GM19238 (cell line): ENCODE measurements around the gene CFAP141.
A peak's percentile ranks its signal among the peaks of the same experiment; 100 is the strongest.

Experiments
- DNase-seq: peaks from one replicate; pipeline ENCODE4 v3.0.0; 2011; ENCODE audit warnings: low spot score; ENCODE audit not compliant: insufficient read length

The CFAP141 gene

DNA sequence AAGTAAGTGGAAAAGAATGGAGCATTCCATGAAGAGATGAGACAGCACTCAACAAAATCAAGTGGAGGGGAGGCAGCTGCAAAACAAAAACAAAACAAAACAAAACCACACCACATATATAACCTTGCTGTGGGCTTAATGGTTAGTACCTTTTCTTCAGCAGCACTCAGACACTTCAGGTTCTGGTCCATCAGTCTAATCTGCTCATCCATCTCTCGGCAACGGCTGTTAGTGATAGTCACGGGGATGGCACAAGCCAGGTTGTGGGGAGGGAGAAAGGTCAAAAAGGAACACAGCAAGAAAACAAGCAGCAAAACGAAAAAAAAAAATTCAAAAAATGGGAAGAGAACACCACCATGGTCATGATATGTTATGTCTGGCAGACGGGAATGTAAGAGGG is 34.3 kb downstream of the CFAP141 start:
- no peak for DNase-seq

DNA sequence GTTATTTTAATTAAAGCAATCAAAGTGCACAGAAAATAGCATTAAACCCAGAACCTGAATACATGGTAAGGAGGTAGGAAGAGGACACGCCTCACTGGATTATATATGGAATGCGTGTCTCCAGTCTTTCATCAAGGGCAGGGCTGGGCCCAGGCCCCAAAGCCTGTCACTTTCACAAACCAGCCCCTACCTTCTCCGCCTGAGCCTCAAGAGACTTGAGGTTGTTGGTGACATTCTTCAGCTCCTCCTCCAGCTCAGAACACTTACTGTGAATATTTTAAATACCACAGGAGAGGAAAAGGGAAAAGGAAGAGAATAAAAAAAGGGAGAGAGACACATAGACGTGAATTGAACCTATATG is 34.9 kb downstream of the CFAP141 start:
- no peak for DNase-seq

DNA sequence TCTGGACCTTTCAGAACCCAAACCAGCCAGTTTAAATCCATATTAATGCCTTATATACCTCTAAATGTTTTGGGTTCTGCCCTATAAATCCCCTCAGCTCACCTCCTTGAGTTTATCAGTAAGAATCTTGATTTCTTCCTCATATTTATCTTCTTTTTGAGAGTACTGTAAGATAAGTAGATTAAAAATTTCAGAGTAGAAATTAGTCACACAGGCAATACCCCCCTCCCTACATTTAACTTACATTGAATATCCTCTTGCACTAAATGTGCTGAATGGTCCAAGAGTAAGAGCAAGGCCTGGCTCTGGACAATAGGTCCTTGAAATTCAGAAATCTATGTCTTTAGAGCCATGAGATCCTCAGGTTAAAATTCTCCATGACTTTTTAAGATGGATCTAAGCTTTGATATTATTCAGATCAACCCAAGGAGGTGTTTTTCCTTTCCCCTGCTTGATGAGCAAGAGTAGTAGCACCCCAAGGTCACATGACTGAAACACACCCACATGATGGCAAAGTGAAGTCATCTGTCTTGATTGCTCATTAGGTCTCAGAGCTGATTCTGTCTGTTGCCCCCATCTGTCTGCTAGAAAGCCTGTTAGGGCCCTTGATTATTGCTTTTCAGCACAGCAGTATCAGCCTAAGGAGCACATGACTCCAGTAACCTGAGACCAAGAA is 35.4 kb downstream of the CFAP141 start:
- DNase-seq: no peak

DNA sequence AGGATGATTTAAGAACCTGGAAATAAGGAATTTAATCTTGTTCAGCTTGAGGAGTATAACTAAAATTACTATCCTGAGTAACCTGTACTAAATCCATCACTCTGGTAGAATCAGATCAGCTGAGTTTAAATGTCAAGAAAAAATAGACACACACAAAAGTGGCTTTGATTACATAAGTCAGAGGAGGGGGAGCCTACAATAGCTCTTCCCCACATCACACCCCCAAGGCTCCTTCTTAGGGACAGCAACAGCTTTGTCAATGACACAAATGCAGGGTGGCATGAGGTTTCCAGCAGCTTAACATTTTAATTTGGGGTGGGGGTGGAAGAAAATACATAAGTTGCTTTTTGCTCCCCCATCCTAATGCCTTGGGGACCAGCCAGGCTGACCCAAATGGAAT is 38.7 kb downstream of the CFAP141 start:
- DNase-seq: no peak

DNA sequence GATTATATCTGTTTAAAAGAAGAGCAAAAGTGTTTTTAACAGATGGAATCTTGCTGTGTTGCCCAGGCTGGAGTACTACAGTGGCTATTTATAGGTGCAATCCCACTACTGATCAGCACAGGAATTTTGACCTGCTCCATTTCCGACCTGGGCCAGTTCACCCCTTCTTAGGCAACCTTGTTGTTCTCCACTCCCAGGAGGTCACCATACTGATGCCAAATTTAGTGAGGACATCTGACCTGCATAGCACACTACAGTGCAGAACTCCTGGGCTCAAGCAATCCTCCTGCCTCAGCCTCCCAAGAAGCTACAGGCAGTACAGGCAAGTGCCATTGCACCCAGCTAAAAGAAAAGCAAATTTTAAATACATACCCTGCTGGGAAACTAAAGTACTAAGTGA is 39.9 kb downstream of the CFAP141 start:
- DNase-seq: no peak

DNA sequence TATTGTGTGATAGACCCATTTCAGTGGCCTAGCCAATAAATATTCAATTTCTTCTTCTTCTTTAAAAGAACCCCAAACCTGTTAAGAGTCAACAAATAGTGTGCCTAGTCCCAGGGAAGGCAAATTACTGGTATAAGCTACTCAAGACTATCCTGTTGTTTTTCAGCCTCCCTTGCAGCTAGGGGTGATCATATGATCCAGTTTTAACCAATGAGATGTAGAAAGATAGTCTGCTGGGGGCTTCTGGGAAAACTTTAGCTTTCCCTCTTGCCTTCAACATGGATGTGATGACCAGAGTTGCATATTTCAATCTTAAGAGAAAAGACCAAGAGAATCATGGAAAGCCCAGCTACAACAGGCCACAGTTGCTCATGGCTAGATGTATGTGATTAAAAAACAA is 46.6 kb downstream of the CFAP141 start:
- no peak for DNase-seq

DNA sequence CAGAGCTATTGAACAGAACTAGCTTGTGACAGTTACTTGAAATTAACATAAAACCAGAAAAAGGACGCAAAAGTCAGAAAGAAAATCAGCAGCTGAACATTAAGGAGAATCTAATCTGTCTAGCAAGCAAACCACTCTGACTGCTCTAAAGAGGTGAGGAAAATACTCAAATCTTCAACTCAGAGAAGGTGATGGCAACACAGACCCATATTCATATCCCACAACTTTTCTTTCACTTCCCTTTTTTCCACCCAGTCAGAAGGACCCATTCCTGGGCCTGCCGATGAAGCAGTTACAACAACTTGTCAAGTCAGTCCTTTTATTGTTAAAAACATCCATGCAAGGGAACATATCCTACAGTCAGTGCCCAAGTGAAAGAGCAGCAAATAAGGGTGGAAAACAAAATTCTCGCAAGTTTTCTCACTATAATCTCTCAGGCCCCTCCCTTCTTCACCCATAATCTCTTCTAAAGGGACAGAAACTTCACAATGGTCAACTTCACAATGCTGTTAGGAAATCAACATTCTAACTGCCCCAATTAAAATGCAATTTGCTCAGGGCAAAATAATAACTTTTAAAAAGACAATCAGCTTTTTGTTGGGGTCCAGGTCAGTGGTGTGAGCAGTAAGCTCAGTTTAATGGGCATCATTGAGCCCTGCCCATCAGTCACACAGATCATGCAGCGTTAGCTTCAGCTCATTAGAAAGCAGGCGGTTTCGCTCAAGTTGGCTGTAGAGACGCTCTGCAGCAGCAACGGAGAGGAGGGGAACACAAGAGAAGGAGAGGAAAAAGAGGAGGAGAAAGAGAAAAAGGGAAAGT is 47.6 kb downstream of the CFAP141 start:
- no peak for DNase-seq

DNA sequence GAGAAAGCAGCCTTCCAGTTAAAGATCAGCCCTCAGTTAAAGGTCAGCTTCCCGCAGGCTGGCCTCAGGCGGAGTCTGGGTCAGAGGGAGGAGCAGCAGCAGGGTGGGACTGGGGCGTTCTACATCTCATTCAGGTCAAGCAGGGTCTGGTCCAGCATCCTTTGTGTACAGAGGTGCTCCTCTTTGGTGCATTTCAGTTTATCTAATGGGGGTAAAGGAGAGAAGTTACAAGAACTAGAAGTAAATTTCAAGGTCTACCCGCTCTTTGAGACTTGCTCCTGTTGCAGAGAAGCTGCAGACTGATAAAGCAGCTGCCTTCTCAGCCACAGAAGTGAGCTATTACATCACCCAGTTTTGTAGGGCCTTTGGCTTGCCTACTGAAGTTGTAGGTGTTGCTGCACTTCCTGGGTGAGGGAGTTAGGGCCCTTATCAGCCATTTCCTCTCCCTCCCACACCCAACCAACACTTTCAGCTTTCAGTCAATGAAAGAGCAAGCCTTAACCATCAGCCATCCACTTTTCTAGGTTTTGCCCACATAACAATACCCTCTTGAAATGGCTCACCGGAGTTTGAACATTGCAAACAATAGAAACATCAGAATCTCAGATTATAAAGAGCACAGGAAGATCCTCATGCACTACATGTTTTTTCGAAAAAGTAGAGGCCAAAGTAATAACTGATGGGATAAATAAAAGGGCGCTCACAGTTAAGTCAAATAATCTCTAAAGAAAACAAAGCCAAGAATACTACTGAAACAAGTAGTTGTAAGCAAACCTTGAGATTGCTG is 48.4 kb downstream of the CFAP141 start:
- DNase-seq: peak; percentile 44

DNA sequence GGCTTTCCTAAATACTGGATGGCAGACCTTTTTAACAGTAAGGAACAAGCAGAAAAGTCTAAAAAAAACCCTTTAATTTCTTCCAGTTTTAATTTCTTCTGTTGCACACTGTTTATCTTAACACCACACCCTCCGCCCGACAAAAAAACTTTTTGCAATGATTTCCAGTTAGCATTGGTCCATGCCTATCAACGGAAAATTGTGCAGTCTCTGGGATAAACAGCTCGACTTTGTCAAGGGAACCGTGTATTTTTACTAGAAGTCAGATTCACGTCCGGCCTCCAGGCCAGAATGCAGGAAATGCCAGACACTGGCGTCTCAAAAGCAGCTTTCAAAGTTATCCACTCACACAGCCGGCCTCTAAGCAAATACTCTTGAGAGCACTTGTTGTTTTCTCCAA is 50.9 kb downstream of the CFAP141 start:
- no peak for DNase-seq

DNA sequence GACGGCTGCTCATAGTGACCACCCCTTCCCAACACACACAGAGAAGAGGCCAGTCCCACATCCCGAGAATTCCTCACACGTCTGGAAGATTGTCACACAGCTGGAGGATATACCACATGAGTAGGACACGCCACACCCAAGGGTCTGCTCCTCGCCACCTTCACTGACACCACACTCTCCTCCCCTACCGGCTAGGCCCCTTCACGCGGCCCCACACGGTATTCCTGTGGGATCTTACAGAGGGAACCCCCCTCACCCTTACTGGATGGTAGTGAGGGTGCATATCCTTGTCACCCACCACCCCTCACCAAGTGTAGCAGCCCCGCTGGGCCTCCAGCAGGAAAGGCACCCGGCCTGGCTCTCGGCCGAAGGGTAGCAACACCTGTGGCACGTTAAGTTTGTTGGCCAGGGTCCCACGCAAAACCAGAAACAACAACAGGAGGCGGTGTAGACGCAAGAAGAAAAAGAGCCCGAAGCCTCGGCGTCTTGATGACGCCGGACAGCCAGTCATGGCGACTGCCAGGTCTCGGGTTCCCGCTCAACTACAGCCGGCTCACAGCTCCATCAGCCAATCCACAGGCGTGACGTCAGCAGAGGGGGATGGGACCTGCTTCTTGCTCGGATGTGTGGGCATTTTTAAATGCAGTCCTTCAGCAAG is 51.5 kb downstream of the CFAP141 start, which contains the start of gene NUP210L:
TSS of gene NUP210L (minus strand) at position 540 of the 658 bp plus-strand sequence.
- no peak for DNase-seq

DNA sequence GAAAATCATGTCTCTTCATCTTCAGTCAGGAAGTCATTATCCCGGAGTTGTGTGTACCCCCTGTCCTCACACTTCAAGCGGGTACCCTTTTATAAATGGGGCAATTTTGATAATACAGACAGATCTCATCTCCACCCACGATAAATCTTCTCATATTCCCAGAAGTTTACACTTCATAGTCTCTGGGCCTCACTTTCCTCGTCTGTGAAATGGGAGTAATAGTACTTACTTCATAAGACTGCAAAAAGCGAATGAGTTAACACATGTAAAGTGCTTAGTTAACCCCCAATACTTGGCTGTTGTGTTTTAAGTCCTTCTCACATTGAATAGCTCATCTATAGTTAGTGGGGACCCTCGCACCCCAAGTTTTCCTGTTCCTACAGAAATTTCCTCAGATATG is 52.1 kb downstream of the CFAP141 start:
- no peak for DNase-seq

DNA sequence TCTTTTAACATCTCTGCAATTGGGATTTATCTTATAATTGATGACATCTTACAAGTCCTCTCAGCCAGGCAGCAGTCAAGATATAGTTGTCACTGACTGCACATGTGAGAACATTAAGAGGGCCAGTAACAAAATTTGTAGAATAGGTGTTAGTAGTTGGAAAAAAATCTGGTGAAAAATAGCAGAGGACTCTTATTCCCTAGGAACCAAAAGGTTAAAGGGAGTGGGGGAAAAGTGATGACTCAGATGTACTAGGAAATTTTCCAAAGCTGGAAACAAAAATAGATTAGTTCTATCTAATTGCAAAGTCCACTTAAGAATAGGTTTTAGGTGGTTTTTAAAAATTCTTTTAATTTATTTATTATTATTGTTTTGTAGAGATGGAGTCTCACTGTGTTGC is 54.8 kb downstream of the CFAP141 start:
- DNase-seq: no peak
